Loucy (cell line): ENCODE measurements around the gene FNDC8.
"Not testable (repeated sequence)": the region's sequence is repeated elsewhere in the genome, so short reads cannot be mapped to it uniquely, and the experiment has no call there.

Experiments
- H2AFZ ChIP-seq: fragments of 200-600 bp; sonication (generic); 2 replicates; pipeline ENCODE4 v1.6.0; 2016; ENCODE audit warnings: antibody characterized with exemption, mild to moderate bottlenecking, low read length, moderate library complexity
- H3F3A ChIP-seq: fragments of 200-600 bp; 2 replicates; pipeline ENCODE4 v1.6.0; 2016; ENCODE audit warnings: antibody characterized with exemption, low read depth, mild to moderate bottlenecking
- H3K27me3 ChIP-seq: fragments of 200-600 bp; sonication (generic); 2 replicates; pipeline ENCODE4 v1.6.1; 2014; ENCODE audit warnings: low read length, mild to moderate bottlenecking; ENCODE audit not compliant: insufficient read depth, poor library complexity, severe bottlenecking
- H3K36me3 ChIP-seq: fragments of 200-600 bp; sonication (generic); 2 replicates; pipeline ENCODE4 v1.6.1; 2016; ENCODE audit warnings: low read length; ENCODE audit not compliant: insufficient read depth
- H3K4me1 ChIP-seq: fragments of 200-600 bp; sonication (generic); 2 replicates; pipeline ENCODE4 v1.5.1; 2014; ENCODE audit warnings: low read length, mild to moderate bottlenecking; ENCODE audit not compliant: insufficient read depth, poor library complexity, severe bottlenecking
- H3K4me2 ChIP-seq: fragments of 200-600 bp; sonication (generic); 2 replicates; pipeline ENCODE4 v1.6.0; 2014; ENCODE audit warnings: antibody characterized with exemption, low read length, low read depth, mild to moderate bottlenecking; ENCODE audit not compliant: poor library complexity, severe bottlenecking
- H3K4me3 ChIP-seq: fragments of 200-600 bp; sonication (generic); 2 replicates; pipeline ENCODE4 v1.5.1; 2014; ENCODE audit warnings: low read length, mild to moderate bottlenecking, mixed read lengths; ENCODE audit not compliant: poor library complexity, severe bottlenecking
- H3K79me2 ChIP-seq: fragments of 200-600 bp; sonication (generic); 2 replicates; pipeline ENCODE4 v1.6.1; 2014; ENCODE audit warnings: low read length; ENCODE audit not compliant: insufficient read depth
- H3K9ac ChIP-seq: fragments of 200-600 bp; sonication (generic); 2 replicates; pipeline ENCODE4 v1.6.0; 2014; ENCODE audit warnings: mild to moderate bottlenecking, low read depth, low read length, moderate library complexity; ENCODE audit not compliant: poor library complexity, severe bottlenecking
- H3K9me2 ChIP-seq: fragments of 200-600 bp; sonication (generic); replicated peaks from 2 replicates; pipeline ENCODE4 v1.6.1; 2016; ENCODE audit warnings: low read depth, low read length, mixed read lengths
- H3K9me3 ChIP-seq: fragments of 200-600 bp; sonication (generic); 2 replicates; pipeline ENCODE4 v1.6.1; 2014; ENCODE audit warnings: mild to moderate bottlenecking, antibody characterized with exemption, low read length, low read depth; ENCODE audit not compliant: insufficient read depth
- H4K20me1 ChIP-seq: fragments of 200-600 bp; sonication (generic); 2 replicates; pipeline ENCODE4 v1.6.0; 2014; ENCODE audit warnings: antibody characterized with exemption, low read length, mild to moderate bottlenecking; ENCODE audit not compliant: insufficient read depth, poor library complexity, severe bottlenecking
- EZH2phosphoT487 ChIP-seq: fragments of 200-600 bp; IDR thresholded peaks from 2 replicates; pipeline ENCODE4 v1.6.1; 2018; ENCODE audit warnings: antibody characterized with exemption, mild to moderate bottlenecking, moderate library complexity, borderline replicate concordance
- TF ChIP-seq, protein P1 (sequence below): fragments of 200-600 bp; sonication (generic); conservative IDR thresholded peaks from 2 replicates; pipeline ENCODE4 v1.5.1; 2014; ENCODE audit warnings: mild to moderate bottlenecking, antibody characterized with exemption, low read length

The FNDC8 gene

DNA sequence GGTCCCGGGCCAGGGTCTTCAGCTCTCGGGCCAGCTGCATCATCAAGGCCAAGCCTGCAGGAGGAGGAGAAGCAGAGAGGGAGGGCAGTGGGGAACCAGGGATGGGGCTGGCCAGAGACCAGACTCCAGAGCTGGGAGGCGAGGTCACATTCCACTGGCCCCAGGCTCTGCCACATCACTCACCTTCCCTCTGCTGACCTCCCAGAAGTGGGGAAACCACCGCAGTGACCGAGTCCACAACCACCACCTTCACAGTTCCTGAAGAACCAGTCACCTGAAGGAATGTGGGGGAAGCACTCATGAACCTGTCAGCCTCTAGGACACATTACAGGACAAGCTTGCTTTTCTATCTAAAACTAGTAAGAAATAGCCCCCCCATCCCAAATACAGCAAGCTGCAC is 18.1 kb upstream of the FNDC8 start:
- no peak overlapping the region for H3K4me3 ChIP-seq
- no peak overlapping the region for H2AFZ ChIP-seq
- H3K9ac ChIP-seq = no peak overlapping the region
- H3K79me2 ChIP-seq = no peaks in the 10 kb centered on the region
- no peaks in the 10 kb centered on the region for H3K9me3 ChIP-seq
- H3K27me3 ChIP-seq = no peaks in the 10 kb centered on the region
- no peak overlapping the region for H3K4me2 ChIP-seq
- no peaks in the 10 kb centered on the region for H3K9me2 ChIP-seq
- no peaks in the 10 kb centered on the region for H4K20me1 ChIP-seq
- no peak for TF ChIP-seq EZH2phosphoT487
- TF ChIP-seq, protein P1, sequence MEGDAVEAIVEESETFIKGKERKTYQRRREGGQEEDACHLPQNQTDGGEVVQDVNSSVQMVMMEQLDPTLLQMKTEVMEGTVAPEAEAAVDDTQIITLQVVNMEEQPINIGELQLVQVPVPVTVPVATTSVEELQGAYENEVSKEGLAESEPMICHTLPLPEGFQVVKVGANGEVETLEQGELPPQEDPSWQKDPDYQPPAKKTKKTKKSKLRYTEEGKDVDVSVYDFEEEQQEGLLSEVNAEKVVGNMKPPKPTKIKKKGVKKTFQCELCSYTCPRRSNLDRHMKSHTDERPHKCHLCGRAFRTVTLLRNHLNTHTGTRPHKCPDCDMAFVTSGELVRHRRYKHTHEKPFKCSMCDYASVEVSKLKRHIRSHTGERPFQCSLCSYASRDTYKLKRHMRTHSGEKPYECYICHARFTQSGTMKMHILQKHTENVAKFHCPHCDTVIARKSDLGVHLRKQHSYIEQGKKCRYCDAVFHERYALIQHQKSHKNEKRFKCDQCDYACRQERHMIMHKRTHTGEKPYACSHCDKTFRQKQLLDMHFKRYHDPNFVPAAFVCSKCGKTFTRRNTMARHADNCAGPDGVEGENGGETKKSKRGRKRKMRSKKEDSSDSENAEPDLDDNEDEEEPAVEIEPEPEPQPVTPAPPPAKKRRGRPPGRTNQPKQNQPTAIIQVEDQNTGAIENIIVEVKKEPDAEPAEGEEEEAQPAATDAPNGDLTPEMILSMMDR = no peak
- peaks cover 17% of the 10 kb centered on the region; the same call in 1 of the 2 replicates for H3K36me3 ChIP-seq
- H3F3A ChIP-seq = no peaks in the 10 kb centered on the region
- H3K4me1 ChIP-seq = no peaks in the 10 kb centered on the region

DNA sequence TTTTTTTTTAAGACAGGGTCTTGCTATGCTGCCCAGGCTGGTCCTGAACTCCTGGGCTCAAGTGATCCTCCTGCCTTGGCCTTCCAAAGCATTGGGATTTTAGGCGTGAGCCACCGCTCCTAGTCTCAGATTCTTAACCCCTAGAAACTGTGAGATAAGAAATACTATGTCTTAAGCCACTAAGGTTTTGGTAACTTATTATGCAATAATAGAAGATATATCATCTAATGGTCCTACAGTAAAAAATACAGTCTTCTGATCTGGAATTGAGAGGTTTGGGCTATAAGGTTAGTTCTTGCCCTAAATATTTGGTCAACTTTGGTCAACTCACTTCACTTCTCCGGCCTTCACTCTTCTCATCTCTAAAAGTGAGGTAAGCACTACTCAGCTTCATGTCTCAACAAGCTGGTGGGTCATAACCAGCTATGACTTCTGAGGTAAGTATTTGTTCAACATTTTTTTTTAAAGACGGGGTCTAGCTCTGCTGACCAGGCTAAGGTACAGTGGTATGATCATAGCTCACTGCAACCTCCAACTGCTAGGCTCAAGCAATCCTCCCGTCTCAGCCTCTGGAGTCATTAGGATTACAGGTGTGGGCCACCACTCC is 16.5 kb upstream of the FNDC8 start:
- Histone ChIP-seq H3K36me3 (peaks cover 17% of the 10 kb centered on the region; the same call in 1 of the 2 replicates), H3K9ac (no peak overlapping the region), H3K4me1 (no peaks in the 10 kb centered on the region), H3K27me3 (no peaks in the 10 kb centered on the region), H3K79me2 (no peaks in the 10 kb centered on the region), H3F3A (no peaks in the 10 kb centered on the region), H2AFZ (no peak overlapping the region), H3K4me2 (no peak overlapping the region), H3K9me3 (no peaks in the 10 kb centered on the region), H4K20me1 (no peaks in the 10 kb centered on the region), H3K4me3 (no peak overlapping the region), H3K9me2 (no peaks in the 10 kb centered on the region)
- TF ChIP-seq, protein P1 = no peak
- no peak for TF ChIP-seq EZH2phosphoT487

DNA sequence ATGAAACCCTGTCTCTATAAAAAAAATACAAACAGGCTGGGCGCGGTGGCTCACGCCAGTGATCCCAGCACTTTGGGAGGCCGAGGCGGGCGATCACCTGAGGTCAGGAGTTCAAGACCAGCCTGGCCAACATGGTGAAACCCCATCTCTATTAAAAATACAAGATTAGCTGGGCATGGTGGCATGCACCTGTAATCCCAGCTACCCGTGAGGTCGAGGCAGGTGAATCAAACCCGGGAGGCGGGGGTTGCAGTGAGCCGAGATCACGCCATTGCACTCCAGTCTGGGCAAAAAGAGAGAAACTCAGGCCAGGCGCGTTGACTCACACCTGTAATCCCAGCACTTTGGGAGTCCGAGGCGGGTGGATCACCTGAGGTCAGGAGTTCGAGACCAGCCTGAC is 10.6 kb upstream of the FNDC8 start:
- not testable (repeated sequence) for H4K20me1 ChIP-seq, H2AFZ ChIP-seq, H3K36me3 ChIP-seq, H3K9ac ChIP-seq, H3K79me2 ChIP-seq, H3F3A ChIP-seq, H3K9me3 ChIP-seq, H3K9me2 ChIP-seq, H3K27me3 ChIP-seq, H3K4me1 ChIP-seq, H3K4me3 ChIP-seq, H3K4me2 ChIP-seq

DNA sequence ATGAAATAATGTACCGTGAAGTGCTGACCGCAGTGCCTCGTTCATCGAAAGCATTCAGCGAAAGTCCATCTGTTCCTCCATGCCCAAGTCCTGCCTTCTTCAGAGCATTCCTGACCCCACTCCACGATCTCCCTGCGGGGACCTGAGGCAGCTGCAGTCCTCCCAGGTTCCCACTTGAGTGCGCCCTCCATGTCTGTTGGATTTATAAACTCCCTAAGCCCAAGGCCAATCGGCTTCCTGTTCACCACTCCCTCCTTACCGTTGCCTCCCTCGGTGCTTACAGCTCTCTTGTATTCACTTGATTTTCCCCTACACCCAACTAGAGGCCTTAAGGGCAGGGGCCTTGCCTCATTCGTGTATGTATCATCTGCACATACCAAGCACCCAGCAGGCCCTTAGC is 4.6 kb upstream of the FNDC8 start:
- Histone ChIP-seq H3K4me1 (peaks cover 23% of the 10 kb centered on the region), H3K4me3 (no peak overlapping the region), H3K9me3 (no peaks in the 10 kb centered on the region), H3F3A (no peaks in the 10 kb centered on the region), H4K20me1 (peaks cover 3% of the 10 kb centered on the region), H2AFZ (no peak overlapping the region), H3K4me2 (peak overlapping the region; percentile 88), H3K9ac (no peak overlapping the region), H3K36me3 (no peaks in the 10 kb centered on the region), H3K9me2 (no peaks in the 10 kb centered on the region), H3K79me2 (peaks cover 24% of the 10 kb centered on the region), H3K27me3 (no peaks in the 10 kb centered on the region)
- TF ChIP-seq, protein P1 = 0 out of 2 replicates have a peak, but pooled peaks have one; percentile 22
- TF ChIP-seq EZH2phosphoT487 = no peak
